BJ (cell line): Measurements from ENCODE around the gene COL9A2. TPM values are rescaled to one million over a fixed set of nuclear protein-coding genes. Genes with fewer than 3 reads are reported as not detected.

Experiments
- CTCF ChIA-PET: fragments of 350-600 bp; formaldehyde crosslinking; extraction: SDS; loops from one replicate; lab custom pipeline; 2021; ENCODE audit warnings: antibody characterized with exemption, inconsistent platforms; lab: Yijun Ruan, JAX
- POLR2A ChIA-PET: fragments of 300-600 bp; sonication (Branson Sonifier 250); formaldehyde crosslinking; extraction: SDS; loops from one replicate; lab custom pipeline; 2021; ENCODE audit warnings: antibody characterized with exemption; lab: Charles Lee
- DNase-seq: peaks from one replicate; pipeline ENCODE4 v3.0.0-alpha.2; 2011; ENCODE audit warnings: low read depth
- H3K27me3 ChIP-seq: 2 replicates; pipeline ENCODE4 v1.6.0; 2011; ENCODE audit warnings: low read length; ENCODE audit not compliant: control insufficient read depth, insufficient read depth
- H3K36me3 ChIP-seq: 2 replicates; pipeline ENCODE4 v1.5.1; 2011; ENCODE audit warnings: low read length; ENCODE audit not compliant: control insufficient read depth, insufficient read depth
- H3K4me3 ChIP-seq: 2 replicates; pipeline ENCODE4 v1.5.1; 2011; ENCODE audit warnings: low read depth, mild to moderate bottlenecking, control low read depth, low read length
- CTCF ChIP-seq: IDR thresholded peaks from 2 replicates; pipeline ENCODE4 v1.5.1; 2011; ENCODE audit warnings: low read depth, mild to moderate bottlenecking, control low read depth, inconsistent platforms, low read length, moderate library complexity; ENCODE audit not compliant: insufficient read depth
- polyA plus RNA-seq: library from polyadenylated mRNA; depleted of rRNA; stranded (reverse); fragments of >200 nt; gene quantifications from 2 replicates; pipeline ENCODE4 v1.2.3, GENCODE V29; 2011

The COL9A2 gene
- polyA plus RNA-seq, 1 experiment, result 0.07 TPM

GRCh38 chr1:40361201-40361600 is 44.1 kb upstream of the COL9A2 start:
- ChIA-PET CTCF (interaction anchor here (0.6 kb wide), 1 partner anchor 43 kb away, joined by 3 read pairs; no protein-coding TSS in a partner anchor), POLR2A (no interaction called here)
- no peak for TF ChIP-seq CTCF
- Histone ChIP-seq H3K36me3 (no peaks in the 10 kb centered on the region), H3K27me3 (peaks cover 3% of the 10 kb centered on the region; the same call in 1 of the 2 replicates), H3K4me3 (no peak overlapping the region)
- no peak for DNase-seq

- Histone ChIP-seq H3K36me3 (no peaks in the 10 kb centered on the region), H3K4me3 (no peak overlapping the region), H3K27me3 (peaks cover 3% of the 10 kb centered on the region; the same call in 1 of the 2 replicates)
- ChIA-PET CTCF (interaction anchor here (0.6 kb wide), 1 partner anchor 44 kb away, joined by 3 read pairs; no protein-coding TSS in a partner anchor), POLR2A (no interaction called here)
- TF ChIP-seq CTCF, result no peak
- DNase-seq, result no peak
Measured at GRCh38 chr1:40360631-40361030, 43.5 kb upstream of the COL9A2 start.

- ChIA-PET POLR2A (no interaction called here), CTCF (interaction anchor here (1.0 to 1.1 kb wide), 3 partner anchors 13 to 273 kb away, joined by 3 to 6 read pairs (median 4); no protein-coding TSS in a partner anchor)
- Histone ChIP-seq H3K4me3 (no peak overlapping the region), H3K27me3 (peaks cover 3% of the 10 kb centered on the region; the same call in 1 of the 2 replicates), H3K36me3 (no peaks in the 10 kb centered on the region)
- DNase-seq, result no peak
- no peak for TF ChIP-seq CTCF
Measured at GRCh38 chr1:40357625-40358024, 40.5 kb upstream of the COL9A2 start.

GRCh38 chr1:40353082-40353481 is 36.0 kb upstream of the COL9A2 start:
- DNase-seq, result no peak
- TF ChIP-seq CTCF, result no peak
- ChIA-PET CTCF (no interaction called here), POLR2A (no interaction called here)
- Histone ChIP-seq H3K4me3 (no peak overlapping the region), H3K36me3 (no peaks in the 10 kb centered on the region), H3K27me3 (no peaks in the 10 kb centered on the region; the same call in 1 of the 2 replicates)

GRCh38 chr1:40352126-40352525 is 35.0 kb upstream of the COL9A2 start:
- POLR2A ChIA-PET, result no interaction called here

More at GRCh38 chr1:40352126-40352525, 35.0 kb upstream of the COL9A2 start:
- H3K27me3 ChIP-seq, result no peaks in the 10 kb centered on the region; the same call in 1 of the 2 replicates
- no peak overlapping the region for H3K4me3 ChIP-seq
- CTCF ChIA-PET, result interaction anchor here (1.8 kb wide), 1 partner anchor 14 kb away, joined by 12 read pairs; no protein-coding TSS in a partner anchor
- no peak for DNase-seq
- H3K36me3 ChIP-seq, result no peaks in the 10 kb centered on the region
- TF ChIP-seq CTCF, result no peak
